OCI-LY3 (cell line): Measurements from ENCODE around the gene COQ8B.

Source experiments
- H2AFZ ChIP-seq: fragments of 200-600, 300-600 bp; shearing (Covaris generic); 2 replicates; pipeline ENCODE4 v1.6.0; 2014; ENCODE audit warnings: antibody characterized with exemption, low read depth, low read length
- H3K27ac ChIP-seq: fragments of 200-600, 300-600 bp; sonication (generic); 2 replicates; pipeline ENCODE4 v1.5.1; 2014; ENCODE audit warnings: mild to moderate bottlenecking, low read length, moderate library complexity, mixed read lengths
- H3K27me3 ChIP-seq: fragments of 200-600, 300-600 bp; sonication (generic); 2 replicates; pipeline ENCODE4 v1.6.1; 2014; ENCODE audit warnings: low read depth, low read length, mixed read lengths
- H3K36me3 ChIP-seq: fragments of 200-600, 300-600 bp; sonication (generic); replicated peaks from 2 replicates; pipeline ENCODE3; 2014; ENCODE audit warnings: low read depth, low read length, mixed read lengths
- H3K4me1 ChIP-seq: fragments of 300-600, 200-600 bp; sonication (generic); 2 replicates; pipeline ENCODE4 v1.6.1; 2014; ENCODE audit warnings: low read length, mixed read lengths
- H3K4me2 ChIP-seq: fragments of 200-600, 300-600 bp; sonication (generic); 2 replicates; pipeline ENCODE4 v1.6.1; 2014; ENCODE audit warnings: low read length, mixed read lengths
- H3K4me3 ChIP-seq: fragments of 300-600, 200-600 bp; sonication (generic); 2 replicates; pipeline ENCODE4 v1.5.1; 2014; ENCODE audit warnings: antibody characterized with exemption, mild to moderate bottlenecking, low read length, moderate library complexity
- H3K79me2 ChIP-seq: fragments of 300-600, 200-600 bp; shearing (Covaris generic); 2 replicates; pipeline ENCODE4 v1.6.1; 2014; ENCODE audit warnings: mild to moderate bottlenecking, low read length, mixed read lengths
- H3K9ac ChIP-seq: fragments of 300-600, 200-600 bp; shearing (Covaris generic); 2 replicates; pipeline ENCODE4 v1.6.0; 2014; ENCODE audit warnings: mild to moderate bottlenecking, low read length, moderate library complexity
- H3K9me3 ChIP-seq: fragments of 200-600, 300-600 bp; shearing (Covaris generic); 2 replicates; pipeline ENCODE4 v1.6.1; 2014; ENCODE audit warnings: low read length, mixed read lengths; ENCODE audit not compliant: insufficient read depth
- H4K20me1 ChIP-seq: fragments of 200-600, 300-600 bp; sonication (generic); 2 replicates; pipeline ENCODE4 v1.6.1; 2016; ENCODE audit warnings: low read length, mixed read lengths; ENCODE audit not compliant: insufficient read depth
- CTCF ChIP-seq: fragments of 200-600, 300-600 bp; sonication (generic); IDR thresholded peaks from 2 replicates; pipeline ENCODE4 v1.5.1; 2014; ENCODE audit warnings: antibody characterized with exemption, low read length, low read depth
- EZH2phosphoT487 ChIP-seq: fragments of 200-600 bp; shearing (Covaris generic); IDR thresholded peaks from 2 replicates; pipeline ENCODE4 v1.6.1; 2018; ENCODE audit warnings: antibody characterized with exemption, mixed run types, low read depth

COQ8B gene

GRCh38 chr19:40755791-40756190, 39.1 kb upstream of the COQ8B start:
- peaks cover 41% of the 10 kb centered on the region for H3K4me1 ChIP-seq
- no peak overlapping the region for H3K4me3 ChIP-seq
- peaks cover 51% of the 10 kb centered on the region for H4K20me1 ChIP-seq
- H3K36me3 ChIP-seq: peaks cover 61% of the 10 kb centered on the region
- H3K79me2 ChIP-seq: peaks cover 90% of the 10 kb centered on the region
- TF ChIP-seq CTCF (no peak), EZH2phosphoT487 (no peak)
- no peak overlapping the region for H2AFZ ChIP-seq
- 0 out of 2 replicates have a peak overlapping the region, but pooled peaks have one; percentile 74 for H3K4me2 ChIP-seq
- H3K9me3 ChIP-seq: no peaks in the 10 kb centered on the region
- H3K9ac ChIP-seq: no peak overlapping the region
- no peaks in the 10 kb centered on the region for H3K27me3 ChIP-seq
- H3K27ac ChIP-seq: peak overlapping the region; percentile 80; the same call in 1 of the 2 replicates

GRCh38 chr19:40755248-40755624, 38.5 kb upstream of the COQ8B start:
- peaks cover 56% of the 10 kb centered on the region for H3K36me3 ChIP-seq
- H3K4me3 ChIP-seq: no peak overlapping the region
- TF ChIP-seq CTCF (no peak), EZH2phosphoT487 (no peak)
- no peak overlapping the region for H3K9ac ChIP-seq
- H2AFZ ChIP-seq: no peak overlapping the region
- H4K20me1 ChIP-seq: peaks cover 48% of the 10 kb centered on the region
- peaks cover 38% of the 10 kb centered on the region for H3K4me1 ChIP-seq
- peak overlapping the region; percentile 74 for H3K4me2 ChIP-seq
- H3K27ac ChIP-seq: peak overlapping the region; percentile 80
- H3K9me3 ChIP-seq: no peaks in the 10 kb centered on the region
- H3K27me3 ChIP-seq: no peaks in the 10 kb centered on the region
- peaks cover 85% of the 10 kb centered on the region for H3K79me2 ChIP-seq

GRCh38 chr19:40754611-40755247, 38.0 kb upstream of the COQ8B start:
- peak overlapping the region; percentile 80 for H3K27ac ChIP-seq
- no peaks in the 10 kb centered on the region for H3K9me3 ChIP-seq
- peaks cover 45% of the 10 kb centered on the region for H4K20me1 ChIP-seq
- TF ChIP-seq CTCF (no peak), EZH2phosphoT487 (no peak)
- peaks cover 85% of the 10 kb centered on the region for H3K79me2 ChIP-seq
- H2AFZ ChIP-seq: no peak overlapping the region
- peak overlapping the region; percentile 49 for H3K9ac ChIP-seq
- H3K4me2 ChIP-seq: peak overlapping the region; percentile 74
- H3K4me1 ChIP-seq: peaks cover 37% of the 10 kb centered on the region
- H3K36me3 ChIP-seq: peaks cover 53% of the 10 kb centered on the region
- peak overlapping the region; percentile 68 for H3K4me3 ChIP-seq
- H3K27me3 ChIP-seq: no peaks in the 10 kb centered on the region

DNA sequence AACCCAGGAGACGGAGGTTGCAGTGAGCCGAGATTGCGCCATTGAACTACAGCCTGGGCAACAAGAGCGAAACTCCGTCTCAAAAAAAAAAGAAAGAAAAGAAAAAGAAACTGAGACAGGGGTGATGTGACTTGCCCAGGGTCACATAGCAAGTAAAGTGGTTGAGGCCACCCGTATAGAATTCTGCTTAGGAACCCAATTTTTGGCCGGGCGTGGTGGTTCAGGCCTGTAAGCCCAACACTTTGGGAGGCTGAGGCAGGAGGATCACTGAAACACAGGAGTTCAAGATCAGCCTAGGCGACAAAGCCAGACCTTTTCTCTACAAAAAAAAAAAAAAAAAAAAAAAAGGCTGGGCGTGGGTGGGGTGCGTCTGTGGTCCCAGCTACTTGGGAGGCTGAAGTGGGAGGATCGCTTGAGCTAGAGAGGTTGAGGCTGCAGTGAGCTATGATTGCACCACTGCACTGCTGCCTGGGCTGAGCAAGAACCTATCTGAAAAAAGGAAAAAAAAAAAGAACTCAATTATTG, 35.6 kb upstream of the COQ8B start:
- Histone ChIP-seq H3K27me3 (no peaks in the 10 kb centered on the region), H3K36me3 (peaks cover 37% of the 10 kb centered on the region), H3K9me3 (no peaks in the 10 kb centered on the region), H4K20me1 (peaks cover 31% of the 10 kb centered on the region), H3K27ac (peak overlapping the region; percentile 80), H3K9ac (peak overlapping the region; percentile 97), H2AFZ (no peak overlapping the region), H3K4me2 (peak overlapping the region; percentile 73), H3K79me2 (peaks cover 83% of the 10 kb centered on the region), H3K4me3 (peak overlapping the region; percentile 92), H3K4me1 (peaks cover 50% of the 10 kb centered on the region)
- TF ChIP-seq EZH2phosphoT487 (no peak), CTCF (no peak)
